ENCODE data around the gene SDE2.

DNA sequence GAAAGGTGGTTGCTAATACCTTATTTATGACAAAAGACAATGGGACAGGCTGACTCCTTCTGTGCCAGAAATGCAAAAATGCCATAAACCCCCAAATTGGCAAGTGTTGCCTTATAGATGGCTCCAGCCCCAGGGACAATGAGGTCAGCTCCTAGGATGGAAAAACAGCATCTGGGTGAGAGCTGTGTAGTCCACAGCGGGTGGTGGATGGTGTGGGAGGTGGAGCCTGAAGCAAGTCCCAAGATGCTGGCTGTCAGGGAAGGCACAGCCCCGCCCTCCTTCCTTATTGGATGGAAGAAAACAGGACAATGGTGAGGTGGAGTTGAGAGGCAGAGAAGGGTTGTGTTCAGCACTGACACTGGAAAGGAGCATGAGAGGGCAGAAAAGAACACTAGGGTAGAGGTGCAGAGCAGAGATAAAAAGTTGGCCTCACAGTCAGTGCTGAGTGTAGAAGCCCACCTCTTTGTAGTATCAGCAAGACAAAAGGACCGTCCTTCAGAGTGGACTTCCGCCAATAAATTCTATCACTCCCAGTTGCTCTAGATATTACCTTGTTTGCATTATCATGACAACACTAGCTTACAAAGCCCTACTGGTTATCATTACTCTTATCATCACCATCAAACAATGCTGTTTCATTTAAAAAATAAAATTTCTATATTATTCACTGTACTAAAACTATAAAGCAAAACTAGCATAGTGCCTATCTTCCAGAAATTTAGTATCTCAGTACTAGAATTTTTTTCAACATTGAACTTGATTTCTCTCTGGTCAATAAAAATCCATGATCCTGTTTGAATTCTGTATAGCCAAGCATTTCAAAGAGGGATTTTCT, 3.7 kb upstream of the SDE2 start:
- TF ChIP-seq, protein P1, sequence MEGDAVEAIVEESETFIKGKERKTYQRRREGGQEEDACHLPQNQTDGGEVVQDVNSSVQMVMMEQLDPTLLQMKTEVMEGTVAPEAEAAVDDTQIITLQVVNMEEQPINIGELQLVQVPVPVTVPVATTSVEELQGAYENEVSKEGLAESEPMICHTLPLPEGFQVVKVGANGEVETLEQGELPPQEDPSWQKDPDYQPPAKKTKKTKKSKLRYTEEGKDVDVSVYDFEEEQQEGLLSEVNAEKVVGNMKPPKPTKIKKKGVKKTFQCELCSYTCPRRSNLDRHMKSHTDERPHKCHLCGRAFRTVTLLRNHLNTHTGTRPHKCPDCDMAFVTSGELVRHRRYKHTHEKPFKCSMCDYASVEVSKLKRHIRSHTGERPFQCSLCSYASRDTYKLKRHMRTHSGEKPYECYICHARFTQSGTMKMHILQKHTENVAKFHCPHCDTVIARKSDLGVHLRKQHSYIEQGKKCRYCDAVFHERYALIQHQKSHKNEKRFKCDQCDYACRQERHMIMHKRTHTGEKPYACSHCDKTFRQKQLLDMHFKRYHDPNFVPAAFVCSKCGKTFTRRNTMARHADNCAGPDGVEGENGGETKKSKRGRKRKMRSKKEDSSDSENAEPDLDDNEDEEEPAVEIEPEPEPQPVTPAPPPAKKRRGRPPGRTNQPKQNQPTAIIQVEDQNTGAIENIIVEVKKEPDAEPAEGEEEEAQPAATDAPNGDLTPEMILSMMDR (IDR thresholded peaks at IDR 0.05 in 8 of 11, conservative IDR thresholded peaks at IDR 0.05 in 3 of 11) = no peak
- TF ChIP-seq POLR2AphosphoS5 (IDR thresholded peaks at IDR 0.05) = peak in 1 of 3 donors; percentile 18
